ENCODE data around the gene GJD4. TPM values are rescaled to one million over a fixed set of nuclear protein-coding genes. Genes with fewer than 3 reads are reported as not detected.
A peak's percentile ranks its signal among the peaks of the same experiment; 100 is the strongest.

GJD4 gene
- total and polyA plus RNA-seq, 2 of the 4 experiments (the other 2 are of a cell fraction), result not detected

GRCh38 chr10:35640474-35640873 lies 35.3 kb downstream of the GJD4 start:
- CTCF ChIA-PET, result interaction anchor here (0.6 to 2.0 kb wide), 5 partner anchors 234 to 1239 kb away, joined by 3 to 7 read pairs (median 4); no protein-coding TSS in a partner anchor
- in situ Hi-C loops (cut with MboI; ENCODE audit: low sequenced_read_pairs), result loop anchor here (10.0 kb wide), 1 partner anchor 274 kb away; no protein-coding TSS in a partner anchor

More at GRCh38 chr10:35640474-35640873, 35.3 kb downstream of the GJD4 start:
- peak overlapping the region; percentile 30; the same call in 1 of the 2 replicates for H3K27ac ChIP-seq (ENCODE audit: insufficient read depth, low read length)
- H2BK120ac ChIP-seq (ENCODE audit: low read depth, low read length), result peak overlapping the region; percentile 28; the same call in 1 of the 2 replicates
- intact Hi-C loops (cut with micrococcal nuclease), result loop anchor here (5.0 to 10.0 kb wide), 4 partner anchors 362 to 964 kb away; no protein-coding TSS in a partner anchor
- no peaks in the 10 kb centered on the region for H3K9me3 ChIP-seq (ENCODE audit: control insufficient read depth, insufficient read depth, low read length)
- peaks cover 7% of the 10 kb centered on the region for H3K4me1 ChIP-seq (ENCODE audit: control insufficient read depth, insufficient read depth, low read length)
- 1% methylated on average over 26 of the region's 53 CpGs; no CpG with 5 or more reads in 1 of the 2 experiments for WGBS, 2 experiments (ENCODE audit: extremely low coverage in 2 of 2, insufficient read length in 1 of 2)
- no peak overlapping the region; the same call in 1 of the 2 replicates for H2AK5ac ChIP-seq (ENCODE audit: low read depth, low read length)
- peak overlapping the region; percentile 91 for H3K4me3 ChIP-seq (ENCODE audit: insufficient read depth, low read depth, low read length)
- DNase-seq (peak; percentile 76), ATAC-seq (ENCODE audit: low read depth) (peak; percentile 50)
- H3K23ac ChIP-seq (ENCODE audit: low read depth, low read length), result no peak overlapping the region
- H4K5ac ChIP-seq (ENCODE audit: low read depth, low read length), result no peak overlapping the region
- BruUV-seq (replicated peaks), result no TSS peak
- H3K4me2 ChIP-seq (ENCODE audit: low read depth, low read length), result peak overlapping the region; percentile 99
- peak overlapping the region; percentile 76 for H4K91ac ChIP-seq (ENCODE audit: insufficient read depth, low read depth, low read length)
- H3K9me1 ChIP-seq (ENCODE audit: insufficient read depth, low read length), result no peaks in the 10 kb centered on the region
- H3K4ac ChIP-seq (ENCODE audit: low read depth, low read length), result peak overlapping the region; percentile 82
- 0 out of 3 replicates have a peak overlapping the region, but pooled peaks have one; percentile 15 for H2BK15ac ChIP-seq (ENCODE audit: low read depth, low read length)
- POLR2A ChIA-PET (ENCODE audit: unreplicated experiment), result interaction anchor here (0.9 kb wide), 1 partner anchor 1139 kb away, joined by 3 read pairs; no protein-coding TSS in a partner anchor
- H3K18ac ChIP-seq (ENCODE audit: low read depth, low read length), result no peak overlapping the region
- H2AFZ ChIP-seq (replicated peaks; ENCODE audit: low read length, poor library complexity), result peak overlapping the region; percentile 98
- no peak overlapping the region for H2BK20ac ChIP-seq (ENCODE audit: low read depth, low read length)
- 0 out of 2 replicates have a peak, but pooled peaks cover 2% of the 10 kb centered on the region for H3K27me3 ChIP-seq (ENCODE audit: control insufficient read depth, insufficient read depth, low read length)
- H3K56ac ChIP-seq (ENCODE audit: extremely low read depth, insufficient read depth, low read length), result 0 out of 2 replicates have a peak overlapping the region, but pooled peaks have one; percentile 16
- peak overlapping the region; percentile 78 for H3K14ac ChIP-seq (replicated peaks; ENCODE audit: low read depth, low read length)
- no peak for TF ChIP-seq MXI1 (IDR thresholded peaks at IDR 0.05; ENCODE audit: borderline replicate concordance, low read depth, low read length)
- TF ChIP-seq SMC3 (IDR thresholded peaks at IDR 0.05; ENCODE audit: low read depth, low read length), result peak; percentile 32; the same call in 1 of the 2 replicates
- no peak for TF ChIP-seq CHD1 (IDR thresholded peaks at IDR 0.05; ENCODE audit: low read depth, low read length)
- TF ChIP-seq RAD21 (IDR thresholded peaks at IDR 0.05; ENCODE audit: low read length), result peak; percentile 42
- TF ChIP-seq MAZ (IDR thresholded peaks at IDR 0.05; ENCODE audit: borderline replicate concordance, low read depth, low read length), result no peak; the same call in 1 of the 2 replicates
- no peak for TF ChIP-seq RFX5 (IDR thresholded peaks at IDR 0.05; ENCODE audit: low read depth, low read length)
- no peak for TF ChIP-seq RCOR1 (IDR thresholded peaks at IDR 0.05; ENCODE audit: insufficient replicate concordance, low read length)
- no peak for TF ChIP-seq NFE2L2 (IDR thresholded peaks at IDR 0.05; ENCODE audit: low read depth, low read length)
- TF ChIP-seq, protein P1, sequence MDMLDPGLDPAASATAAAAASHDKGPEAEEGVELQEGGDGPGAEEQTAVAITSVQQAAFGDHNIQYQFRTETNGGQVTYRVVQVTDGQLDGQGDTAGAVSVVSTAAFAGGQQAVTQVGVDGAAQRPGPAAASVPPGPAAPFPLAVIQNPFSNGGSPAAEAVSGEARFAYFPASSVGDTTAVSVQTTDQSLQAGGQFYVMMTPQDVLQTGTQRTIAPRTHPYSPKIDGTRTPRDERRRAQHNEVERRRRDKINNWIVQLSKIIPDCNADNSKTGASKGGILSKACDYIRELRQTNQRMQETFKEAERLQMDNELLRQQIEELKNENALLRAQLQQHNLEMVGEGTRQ (IDR thresholded peaks at IDR 0.05; ENCODE audit: low read depth, low read length), result no peak
- TF ChIP-seq, protein P2, sequence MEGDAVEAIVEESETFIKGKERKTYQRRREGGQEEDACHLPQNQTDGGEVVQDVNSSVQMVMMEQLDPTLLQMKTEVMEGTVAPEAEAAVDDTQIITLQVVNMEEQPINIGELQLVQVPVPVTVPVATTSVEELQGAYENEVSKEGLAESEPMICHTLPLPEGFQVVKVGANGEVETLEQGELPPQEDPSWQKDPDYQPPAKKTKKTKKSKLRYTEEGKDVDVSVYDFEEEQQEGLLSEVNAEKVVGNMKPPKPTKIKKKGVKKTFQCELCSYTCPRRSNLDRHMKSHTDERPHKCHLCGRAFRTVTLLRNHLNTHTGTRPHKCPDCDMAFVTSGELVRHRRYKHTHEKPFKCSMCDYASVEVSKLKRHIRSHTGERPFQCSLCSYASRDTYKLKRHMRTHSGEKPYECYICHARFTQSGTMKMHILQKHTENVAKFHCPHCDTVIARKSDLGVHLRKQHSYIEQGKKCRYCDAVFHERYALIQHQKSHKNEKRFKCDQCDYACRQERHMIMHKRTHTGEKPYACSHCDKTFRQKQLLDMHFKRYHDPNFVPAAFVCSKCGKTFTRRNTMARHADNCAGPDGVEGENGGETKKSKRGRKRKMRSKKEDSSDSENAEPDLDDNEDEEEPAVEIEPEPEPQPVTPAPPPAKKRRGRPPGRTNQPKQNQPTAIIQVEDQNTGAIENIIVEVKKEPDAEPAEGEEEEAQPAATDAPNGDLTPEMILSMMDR (conservative IDR thresholded peaks at IDR 0.05; ENCODE audit: low read depth, low read length), result peak; percentile 61
- no peak for TF ChIP-seq FOS (IDR thresholded peaks at IDR 0.05; ENCODE audit: low read depth, low read length)
- no peak for TF ChIP-seq BHLHE40 (IDR thresholded peaks at IDR 0.05; ENCODE audit: low read depth, low read length)
- TF ChIP-seq MAFK (IDR thresholded peaks at IDR 0.05; ENCODE audit: low read depth, low read length), result no peak
- no peaks in the 10 kb centered on the region for H3K36me3 ChIP-seq (ENCODE audit: control insufficient read depth, insufficient read depth, low read length)
- H4K8ac ChIP-seq (ENCODE audit: low read depth in 2 of 2, low read length in 2 of 2), result peak overlapping the region in 1 of 2 experiments; percentile 42; a peak in 1 of 4 replicates
- H2BK5ac ChIP-seq (ENCODE audit: low read depth, low read length, poor library complexity, severe bottlenecking), result peak overlapping the region; percentile 59
- peaks cover 12 to 21% of the 10 kb centered on the region in 2 experiments for H3K79me1 ChIP-seq (ENCODE audit: low read depth in 1 of 2, low read length in 2 of 2)
- peak overlapping the region; percentile 74; the same call in 1 of the 2 replicates for H3K9ac ChIP-seq (ENCODE audit: low read depth, low read length)
- peaks cover 8% of the 10 kb centered on the region; the same call in 1 of the 2 replicates for H4K20me1 ChIP-seq (ENCODE audit: insufficient read depth, low read length)
- dilution Hi-C loops (cut with HindIII; ENCODE audit: low sequenced_read_pairs, unreplicated experiment), result no loop called here
- peak overlapping the region; percentile 32 for H2AK9ac ChIP-seq (replicated peaks; ENCODE audit: low read depth, low read length, poor library complexity)
